GM21390 (cell line): ENCODE data around the gene SEC16B.

ENCODE experiments used
- ATAC-seq: cut with Tn5 transposase; IDR thresholded peaks from one replicate; pipeline ENCODE4 v1.9.1; 2021; ENCODE audit not compliant: unreplicated experiment

Gene SEC16B

DNA sequence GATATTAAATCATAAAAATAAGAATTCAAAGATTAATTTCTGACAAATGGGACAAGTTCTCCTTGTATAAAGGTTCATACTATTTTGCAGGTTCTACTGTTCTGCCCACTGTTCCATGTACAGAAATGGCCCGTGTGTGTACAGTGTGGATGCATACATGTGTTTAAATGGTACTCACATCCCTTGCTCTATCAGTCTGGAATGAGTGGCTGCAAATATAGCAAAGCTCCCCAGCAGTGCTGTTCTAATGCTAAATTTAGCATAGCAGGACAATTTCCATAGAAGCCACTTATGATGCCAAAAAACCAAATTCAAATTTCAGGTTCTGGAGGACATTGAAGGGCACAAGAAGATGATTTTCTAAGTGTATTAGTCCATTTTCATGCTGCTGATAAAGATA is 9.4 kb upstream of the SEC16B start:
- ATAC-seq, result no peak

DNA sequence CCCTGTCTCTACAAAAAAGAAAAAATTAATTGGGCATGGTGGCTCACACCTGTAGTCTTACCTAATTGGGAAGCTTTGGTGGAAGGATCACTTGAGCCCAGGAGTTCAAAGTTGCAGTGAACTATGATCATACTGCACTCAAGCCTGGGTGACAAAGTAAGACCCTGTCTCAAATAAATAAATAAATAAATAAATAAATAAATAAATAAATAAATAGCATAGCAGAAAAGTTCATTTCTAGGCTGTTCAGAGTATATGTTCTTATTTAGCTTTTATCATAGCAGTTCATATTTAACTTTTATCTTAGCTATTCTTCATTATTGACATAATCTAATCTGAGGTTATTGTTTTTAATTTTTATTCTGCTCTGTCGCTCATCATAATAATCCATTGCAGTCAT is 8.7 kb upstream of the SEC16B start:
- no peak for ATAC-seq

DNA sequence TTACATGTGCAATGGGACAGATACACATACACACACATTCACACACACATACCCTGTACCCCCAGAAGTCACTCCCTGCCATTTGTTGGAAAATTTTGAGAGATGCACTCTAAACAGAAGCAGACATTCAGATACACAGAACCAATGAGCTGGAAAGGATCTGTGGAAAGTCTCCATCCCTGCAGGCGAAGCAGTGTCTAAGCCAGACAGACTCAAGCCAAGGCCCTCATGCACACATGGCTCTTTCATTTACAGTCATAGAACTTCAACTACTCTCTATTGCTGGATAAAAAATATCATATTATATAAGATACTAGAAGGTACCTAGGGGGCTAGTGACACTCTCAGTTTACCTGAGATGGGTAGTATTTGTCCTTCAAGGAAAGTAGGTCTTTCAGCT is 7.3 kb upstream of the SEC16B start:
- no peak for ATAC-seq

DNA sequence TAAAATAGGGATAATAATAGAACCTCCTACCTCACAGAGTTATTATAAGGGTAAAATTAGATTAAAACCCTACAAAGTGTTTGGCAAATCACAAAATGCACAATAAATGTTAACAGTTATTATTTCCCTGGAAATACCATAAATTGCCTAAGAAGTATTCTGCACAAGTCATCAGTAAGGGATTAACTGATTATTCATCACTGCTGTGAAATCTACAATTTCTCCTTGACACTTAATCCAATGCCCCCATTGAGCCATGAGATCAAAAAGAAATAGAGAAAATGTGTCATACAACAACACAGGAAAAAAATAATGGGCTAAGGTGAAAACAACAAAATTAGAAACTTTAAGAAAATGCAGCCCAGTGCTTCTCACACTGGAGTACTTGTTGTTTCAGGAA is 6.7 kb upstream of the SEC16B start:
- ATAC-seq, result no peak

DNA sequence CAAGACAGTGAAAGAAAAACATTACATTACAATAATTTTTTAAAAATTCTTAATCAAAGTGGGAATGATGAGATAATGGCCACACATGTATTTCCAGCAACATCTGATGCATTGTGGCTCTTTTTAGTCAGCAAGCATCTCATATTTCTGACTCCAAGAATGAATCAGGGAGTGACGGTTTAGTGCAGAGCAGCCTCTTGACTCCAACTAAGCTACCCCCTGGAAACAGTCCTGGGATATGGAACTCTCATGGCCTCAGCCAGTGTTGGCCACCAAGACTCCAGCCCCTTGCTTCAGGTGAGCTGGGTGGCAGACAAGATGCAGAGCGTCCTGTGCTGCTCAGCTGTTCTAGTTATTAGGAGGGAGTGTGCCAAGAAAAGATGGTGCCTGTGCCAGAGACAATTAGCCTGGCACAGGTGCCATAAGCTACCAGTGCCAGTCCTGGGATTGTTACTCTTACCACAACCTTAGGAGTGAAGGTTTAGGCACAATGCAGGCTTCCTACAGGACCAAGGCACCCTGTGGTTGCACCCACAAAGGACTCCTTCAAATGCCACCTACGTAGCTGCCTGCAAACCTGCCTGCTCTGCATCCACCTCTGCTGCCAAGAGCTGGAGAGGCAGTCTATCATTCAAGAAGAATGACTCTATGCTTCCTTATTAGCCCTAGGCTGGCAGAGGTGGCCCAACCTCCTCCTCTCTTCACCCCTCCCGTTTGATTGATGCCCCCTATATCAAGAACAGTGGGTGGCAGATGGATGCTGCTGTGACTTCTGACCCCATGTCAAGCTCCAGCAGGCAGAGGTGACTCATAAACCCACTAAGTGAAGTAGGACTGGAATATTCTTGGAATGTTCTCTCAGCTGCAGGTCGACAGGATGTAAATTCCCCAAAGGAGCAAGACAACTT is 6.0 kb upstream of the SEC16B start:
- ATAC-seq, result no peak

DNA sequence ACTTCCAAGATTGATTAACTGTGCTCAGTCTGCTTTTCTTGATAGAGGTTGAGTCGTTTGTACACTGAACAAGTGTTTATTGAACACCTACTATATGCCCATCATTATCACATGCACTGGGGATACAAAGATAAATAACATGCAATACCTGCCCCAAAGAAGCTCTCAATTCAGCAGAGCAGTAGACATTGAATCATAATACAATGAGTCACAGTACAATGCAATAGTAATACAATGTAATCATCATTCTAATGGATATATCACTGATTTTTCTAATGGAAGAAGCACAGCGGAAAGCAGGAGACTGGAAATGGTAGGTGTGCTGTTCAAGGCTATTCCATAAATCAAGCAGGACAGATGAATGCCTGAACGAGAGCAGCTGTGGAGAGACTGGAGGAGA is 3.7 kb upstream of the SEC16B start:
- no peak for ATAC-seq

DNA sequence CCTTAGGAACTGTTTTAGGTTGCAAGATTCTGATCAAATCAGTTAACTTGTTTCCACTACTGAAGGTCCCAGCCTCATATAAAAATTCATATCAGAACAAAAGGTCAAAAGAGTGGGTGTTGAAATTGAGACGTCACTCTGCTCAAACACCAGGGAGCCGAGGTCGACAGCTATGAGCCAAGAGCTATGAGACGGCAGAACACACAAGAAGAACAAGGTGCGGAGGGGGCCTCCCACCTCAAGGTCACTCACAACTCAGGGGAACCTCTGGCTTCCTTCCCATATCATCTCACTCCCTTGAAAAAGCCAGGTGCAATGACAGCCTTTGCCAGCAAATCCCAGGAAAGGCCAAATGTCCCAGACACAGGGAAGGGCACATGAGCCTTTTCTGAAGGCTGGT is 749 bp downstream of the SEC16B start:
- no peak for ATAC-seq

DNA sequence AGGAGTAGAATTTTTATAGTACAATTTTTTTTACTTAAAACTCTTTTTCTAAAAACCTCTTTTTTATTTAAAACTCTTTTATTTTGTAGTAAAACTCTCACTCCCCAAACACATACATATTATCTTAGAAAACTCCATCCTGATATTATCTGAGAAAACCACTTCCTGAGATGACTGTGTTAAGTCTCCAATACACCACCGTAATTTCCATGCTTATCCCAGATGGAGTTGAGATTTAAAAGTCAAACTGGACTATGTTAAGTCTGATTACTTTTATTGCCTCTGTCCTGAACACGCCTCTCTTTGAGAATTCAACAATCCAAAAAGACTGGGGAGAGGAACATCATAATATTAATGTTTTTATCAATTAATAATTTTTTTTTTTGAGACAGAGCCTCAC is 3.7 kb downstream of the SEC16B start:
- no peak for ATAC-seq

DNA sequence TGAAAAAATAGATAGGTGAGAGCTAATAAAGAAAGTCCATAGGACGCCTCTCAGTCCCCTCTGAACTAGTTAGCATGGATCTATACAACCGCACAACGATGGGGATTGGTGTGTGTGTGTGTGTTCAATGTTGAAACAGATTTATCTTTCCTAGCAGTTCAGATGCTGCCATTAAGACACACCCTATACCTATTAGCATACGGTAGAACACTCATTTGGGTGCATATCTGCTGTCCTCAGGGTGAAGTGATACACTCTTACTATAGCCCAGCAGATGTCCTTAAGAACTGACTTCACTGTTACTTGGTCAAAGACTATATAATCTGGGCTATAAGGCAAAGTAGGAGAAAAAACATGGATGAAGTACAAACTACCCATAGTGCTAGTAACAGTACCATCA is 4.6 kb downstream of the SEC16B start:
- no peak for ATAC-seq

DNA sequence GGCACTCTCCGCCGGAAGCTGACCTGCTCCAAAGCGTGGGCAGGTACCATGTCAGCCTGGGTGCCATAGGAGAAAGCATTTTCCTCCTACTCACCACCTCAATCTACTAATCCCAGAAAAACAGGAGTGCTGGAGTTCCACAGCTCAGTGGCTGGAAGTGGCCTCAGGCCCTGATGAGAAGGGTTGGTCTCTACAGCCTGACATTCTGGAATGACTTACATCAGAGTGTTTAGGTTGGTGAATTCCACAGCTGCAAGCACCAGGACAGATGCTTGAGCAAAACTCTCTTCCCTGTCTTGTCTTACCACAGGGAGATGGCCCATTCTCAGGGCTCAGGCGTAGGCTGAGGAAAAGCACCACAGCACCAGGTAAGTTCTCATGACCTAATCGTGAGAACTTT is 5.5 kb downstream of the SEC16B start:
- no peak for ATAC-seq

DNA sequence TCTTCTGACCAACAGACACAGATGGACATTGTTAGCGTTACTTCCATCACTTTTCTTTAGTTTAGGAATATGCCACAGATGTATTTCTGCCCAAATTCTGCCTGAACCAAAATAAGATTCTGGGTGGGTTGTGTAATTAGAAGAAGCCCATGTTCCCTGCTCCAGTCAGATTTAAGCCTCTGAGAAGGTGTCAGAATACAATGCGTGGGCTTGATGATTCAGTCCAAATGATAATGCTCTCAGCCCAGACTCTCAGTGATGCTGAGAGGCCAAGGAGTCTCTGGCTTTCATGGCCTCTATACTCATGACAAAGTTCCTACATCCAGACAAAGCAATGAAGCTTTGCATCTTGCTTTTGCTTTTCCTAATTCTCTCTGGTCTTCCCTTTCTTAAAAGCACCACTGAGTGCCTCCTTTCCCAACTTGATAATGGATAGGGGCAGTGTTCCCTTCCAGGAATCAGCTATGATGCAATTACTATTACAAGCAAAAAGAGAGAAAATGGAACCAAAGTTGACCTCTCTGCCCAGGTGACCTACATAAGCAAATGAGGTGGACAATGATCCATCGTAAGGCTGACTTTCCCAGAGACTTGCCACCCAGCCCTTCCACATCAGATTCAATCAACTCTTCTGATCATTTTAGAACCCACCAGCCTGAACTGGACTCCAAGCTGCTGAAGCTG is 8.8 kb downstream of the SEC16B start:
- ATAC-seq, result no peak

DNA sequence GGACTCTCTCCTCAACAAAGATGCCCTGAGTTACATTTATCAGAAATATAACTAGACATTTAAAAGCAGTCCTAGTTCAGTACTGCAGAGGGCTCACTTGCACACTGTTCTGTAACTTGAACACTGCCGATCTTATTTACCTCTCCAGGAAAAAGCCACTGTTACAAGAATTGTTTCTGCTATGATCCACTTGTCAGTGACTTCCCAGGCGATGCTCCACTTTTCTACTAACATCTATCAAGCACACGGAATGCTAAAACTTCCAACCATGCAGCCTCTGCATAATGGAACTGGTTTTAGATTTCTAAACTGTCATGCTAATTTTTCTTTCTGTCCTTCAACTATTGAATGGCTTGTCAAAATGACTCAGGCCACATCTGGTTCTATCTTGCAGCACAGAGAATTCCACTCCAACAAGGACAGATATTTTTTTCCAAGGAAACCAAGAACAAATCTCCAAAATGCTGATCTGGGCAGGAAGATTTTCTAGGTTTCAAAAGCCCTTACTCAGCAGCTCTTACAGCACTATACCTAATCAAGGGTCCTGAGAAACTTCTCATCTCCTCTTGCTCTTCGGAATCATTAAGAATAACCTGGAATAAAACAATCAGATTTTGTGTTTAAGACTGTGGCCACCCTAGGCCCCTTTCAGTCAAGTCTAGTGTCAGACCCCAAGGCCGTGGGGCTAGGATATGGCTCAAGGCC is 9.9 kb downstream of the SEC16B start:
- ATAC-seq, result no peak

DNA sequence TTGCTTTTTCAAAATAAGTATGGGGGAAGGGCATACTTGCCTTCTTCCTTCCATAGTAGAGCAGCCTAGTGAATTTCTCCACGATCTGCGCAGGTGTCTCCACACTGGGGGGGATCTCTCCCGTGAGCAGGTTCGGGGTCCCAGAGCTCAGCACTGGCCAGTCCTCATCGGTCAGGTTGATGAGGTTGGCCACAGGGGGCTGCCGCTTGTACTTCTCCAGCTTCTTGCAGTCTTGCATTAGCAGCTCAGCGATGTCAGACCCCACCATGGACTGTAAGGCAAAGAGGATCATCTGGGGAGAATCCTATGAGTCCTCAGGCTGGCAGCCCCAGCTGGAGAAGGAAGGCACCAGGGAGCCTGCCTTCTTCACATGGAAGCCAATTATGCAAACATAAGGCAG is 11.8 kb downstream of the SEC16B start:
- ATAC-seq, result no peak

DNA sequence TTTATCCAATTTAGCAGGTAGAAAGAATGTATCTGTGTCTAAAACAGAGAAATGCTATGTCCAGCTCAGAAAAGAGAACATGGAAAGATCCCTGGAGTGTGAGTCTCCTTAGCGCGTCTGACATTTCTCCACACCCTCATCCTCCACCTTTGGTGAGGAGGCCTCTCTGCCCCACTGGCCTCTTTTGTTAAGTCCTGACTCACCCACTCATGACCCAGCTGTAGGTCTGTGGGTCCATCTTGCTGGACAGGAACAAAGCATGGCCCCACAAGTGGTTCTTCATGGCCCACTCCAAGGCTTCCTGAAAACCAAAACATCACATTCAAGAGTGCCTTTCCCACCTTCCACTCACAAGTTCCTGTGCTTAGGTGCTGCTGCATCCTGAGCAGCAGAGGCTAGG is 15.8 kb downstream of the SEC16B start:
- ATAC-seq, result no peak

DNA sequence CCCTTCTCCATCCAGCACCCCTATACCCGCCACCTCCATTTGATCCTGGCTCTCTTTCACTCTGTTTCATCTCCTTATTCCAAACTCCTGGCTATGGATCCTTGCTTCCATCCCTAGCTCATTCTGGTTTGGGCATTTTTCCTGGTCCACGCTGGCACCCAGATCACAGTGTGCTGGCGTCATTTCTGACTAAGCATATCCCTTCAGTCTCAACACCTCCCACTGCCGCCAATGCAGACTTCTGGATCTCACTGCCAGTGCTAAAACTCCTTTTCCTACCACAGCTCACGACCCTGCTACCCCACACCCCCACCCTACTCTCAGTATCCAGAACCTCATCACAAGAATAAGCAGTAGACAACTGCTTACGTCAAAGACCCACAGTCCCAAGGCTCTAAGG is 16.3 kb downstream of the SEC16B start:
- no peak for ATAC-seq

DNA sequence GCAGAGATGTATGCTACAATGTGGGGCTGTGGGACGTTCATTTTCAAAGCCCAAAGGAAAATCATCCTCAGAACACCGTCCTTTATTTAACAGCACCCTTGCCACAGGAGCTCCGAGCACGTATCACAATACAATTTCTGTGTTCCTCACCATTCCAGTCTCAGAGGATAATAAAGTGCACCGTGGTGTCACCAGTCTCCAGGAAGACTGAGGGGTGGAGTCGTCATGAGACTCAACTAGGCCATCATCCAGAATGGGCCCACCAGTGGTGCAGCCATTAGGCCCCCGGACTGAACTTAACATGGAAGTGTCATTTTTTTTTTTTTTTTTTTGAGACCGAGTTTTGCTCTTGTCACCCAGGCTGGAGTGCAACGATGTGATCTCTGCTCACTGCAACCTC is 17.2 kb downstream of the SEC16B start:
- no peak for ATAC-seq

DNA sequence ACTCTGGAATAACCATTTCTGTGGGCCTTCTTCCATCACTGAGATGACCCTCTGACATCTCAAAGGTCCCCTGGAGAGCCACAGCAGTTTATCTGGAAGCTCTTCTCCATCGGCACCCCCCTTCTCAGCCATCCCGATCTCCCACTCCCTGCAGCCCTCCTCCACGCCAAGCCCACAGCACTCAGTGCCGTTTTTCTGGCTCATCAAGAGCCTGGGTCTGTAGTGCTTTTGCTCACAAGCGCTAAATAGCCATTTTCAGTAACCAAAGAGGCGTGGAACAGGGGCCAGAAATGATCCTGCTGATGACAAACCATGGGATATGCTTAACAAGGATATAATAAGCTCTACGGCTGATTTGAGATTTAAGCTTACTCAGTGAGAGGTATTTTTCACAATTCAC is 17.6 kb downstream of the SEC16B start:
- ATAC-seq, result no peak

DNA sequence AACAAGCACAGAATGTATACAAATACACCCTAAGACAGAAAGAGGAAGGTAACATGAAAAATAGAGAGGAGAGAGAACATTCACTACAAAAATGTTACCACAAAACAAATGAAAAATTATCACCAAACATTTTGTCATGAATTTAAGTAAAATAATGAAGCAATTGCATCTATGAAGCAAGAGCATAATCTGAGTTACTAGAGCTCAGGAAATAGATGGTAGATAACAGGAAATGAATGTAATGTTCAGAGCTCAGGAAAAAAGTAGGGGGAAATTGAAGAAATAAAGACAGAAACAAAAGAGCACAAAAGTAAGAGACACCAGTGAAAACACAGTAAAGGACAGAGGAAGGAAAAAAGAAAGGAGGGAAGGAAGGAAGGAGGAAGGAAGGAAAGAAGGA is 19.4 kb downstream of the SEC16B start:
- ATAC-seq, result no peak

DNA sequence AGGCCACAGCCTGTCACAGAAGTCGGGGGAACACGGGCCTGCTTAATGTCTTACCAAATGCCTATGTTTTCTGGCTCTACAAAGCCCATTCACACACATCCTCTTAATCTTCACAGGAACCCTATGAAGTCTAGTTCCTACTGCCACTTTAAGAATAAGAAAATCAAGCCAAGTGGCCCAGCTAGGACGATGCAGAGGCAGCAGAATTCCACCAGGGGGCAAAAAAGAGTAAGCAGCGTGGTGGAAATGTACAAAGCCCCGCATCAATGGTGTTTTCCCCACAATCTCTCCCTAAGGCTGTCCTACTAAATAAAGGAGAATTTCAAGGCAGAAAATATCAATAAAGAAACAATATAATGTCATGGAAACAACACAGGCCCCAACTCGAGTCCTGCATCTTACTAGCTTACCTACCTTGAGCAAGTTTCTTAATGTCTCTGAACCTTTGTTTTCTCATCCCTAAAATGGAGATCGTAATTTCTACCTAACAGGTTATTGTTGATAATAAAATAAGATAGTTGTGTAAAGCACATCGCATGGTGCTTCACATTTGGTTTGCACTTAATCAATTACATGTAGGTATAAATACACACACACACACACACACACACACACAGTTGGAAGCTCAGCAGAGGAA is 21.4 kb downstream of the SEC16B start:
- ATAC-seq, result peak; percentile 83

DNA sequence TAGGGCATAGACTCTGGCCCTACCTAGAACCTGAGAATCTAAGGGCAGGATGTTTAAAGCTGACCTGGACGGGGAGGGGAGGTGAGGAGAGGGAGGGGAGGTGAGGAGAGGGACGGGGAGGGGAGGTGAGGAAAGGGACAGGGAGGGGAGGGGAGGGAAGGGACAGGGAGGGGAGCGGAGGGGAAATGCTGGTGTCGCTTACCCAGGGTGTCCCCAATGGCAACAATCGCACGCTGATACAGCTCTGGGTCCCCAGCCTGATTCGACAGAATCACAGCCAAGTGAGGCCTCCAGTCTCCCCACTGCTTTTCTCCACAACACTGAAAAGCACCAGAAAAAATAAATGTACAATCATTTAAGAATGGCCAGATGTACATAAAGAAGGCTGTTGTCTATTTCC is 22.2 kb downstream of the SEC16B start:
- no peak for ATAC-seq

DNA sequence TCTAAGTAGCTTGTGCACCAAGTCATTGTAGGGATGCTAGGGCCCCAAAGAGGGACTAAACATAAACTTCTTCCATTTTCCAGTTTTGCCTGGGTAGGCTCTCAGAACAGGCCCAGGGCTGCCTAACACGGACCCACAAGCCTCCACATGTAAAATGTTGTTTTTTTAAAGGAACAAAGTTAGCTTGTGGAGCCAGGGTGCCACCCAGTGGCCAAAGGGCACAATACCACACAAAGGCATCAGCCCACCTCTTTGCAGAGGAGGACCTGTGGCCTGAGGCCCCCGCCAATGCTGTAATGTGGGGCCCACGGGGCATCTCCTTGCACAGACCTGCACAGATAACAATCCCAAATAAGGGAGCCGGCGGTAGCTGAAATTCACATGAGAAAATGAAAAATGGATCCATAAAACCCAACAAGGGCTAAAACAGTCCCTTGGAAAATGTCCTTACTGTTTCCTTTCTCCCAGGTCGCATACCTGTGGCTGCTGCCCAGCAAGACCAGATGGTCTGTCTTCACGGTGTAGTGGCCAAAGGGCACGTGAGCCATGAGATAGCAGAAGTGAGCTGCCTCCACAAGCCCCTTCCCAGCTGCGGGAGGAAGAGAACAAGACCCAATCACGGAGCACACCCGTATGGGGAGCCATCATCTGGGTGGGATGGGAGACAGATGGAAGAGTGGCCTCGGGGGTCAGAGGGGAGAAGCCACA is 23.8 kb downstream of the SEC16B start:
- ATAC-seq, result peak; percentile 65
